ENCODE data around the gene NTM. TPM values are rescaled to one million over a fixed set of nuclear protein-coding genes. Genes with fewer than 3 reads are reported as not detected.

NTM gene
- total RNA-seq, 1 experiment from 2014 or later: 9.9 TPM

DNA sequence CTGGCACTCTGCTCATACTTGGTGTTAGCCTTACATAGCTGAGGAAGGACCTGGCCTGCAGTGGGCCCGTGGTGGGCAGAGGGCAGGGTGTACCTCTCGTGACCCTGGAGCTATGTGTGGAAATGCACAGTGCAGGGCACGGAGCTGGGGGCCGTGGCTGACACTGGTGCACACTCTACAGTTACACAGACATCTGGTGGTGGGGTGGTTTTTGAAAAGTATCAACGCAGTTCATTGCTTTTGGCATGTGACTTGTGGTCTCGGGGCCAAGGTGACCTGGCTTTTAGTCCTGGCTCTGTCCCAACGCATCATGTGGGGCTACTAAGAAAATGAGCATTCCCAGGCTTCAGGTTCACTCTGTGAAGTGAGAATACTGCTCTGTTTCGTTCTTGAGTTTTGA, 553.6 kb downstream of the NTM start:
- H3K4ac ChIP-seq (ENCODE audit: low read depth, low read length): no peak overlapping the region
- H3K27me3 Mint-ChIP-seq (ENCODE audit: low read depth): no peaks in the 10 kb centered on the region
- H3K56ac ChIP-seq (ENCODE audit: insufficient read length, low read depth, low read length): no peak overlapping the region
- H3K23me2 ChIP-seq (ENCODE audit: insufficient read length, low read depth, low read length, poor library complexity, severe bottlenecking): no peaks in the 10 kb centered on the region
- H3K18ac ChIP-seq (ENCODE audit: insufficient read length, low read depth, low read length): no peak overlapping the region
- H3K9me3 ChIP-seq (ENCODE audit: control insufficient read depth, low read depth, low read length): no peaks in the 10 kb centered on the region
- no peak overlapping the region for H2BK15ac ChIP-seq (ENCODE audit: low read depth, low read length)
- H3K36me3 Mint-ChIP-seq (ENCODE audit: insufficient read depth in 1 of 3, low read depth in 3 of 3): peaks cover 0 to 1% (median 0%) of the 10 kb centered on the region in 3 experiments; a peak in 1 of 7 replicates
- no peak overlapping the region for H4K8ac ChIP-seq (replicated peaks; ENCODE audit: insufficient read length, low read depth, low read length)
- H3K23ac ChIP-seq (ENCODE audit: insufficient read length, low read depth, low read length): no peak overlapping the region
- H3K79me1 ChIP-seq (ENCODE audit: insufficient read depth, low read depth, low read length, poor library complexity, severe bottlenecking): no peaks in the 10 kb centered on the region
- H2BK5ac ChIP-seq (ENCODE audit: insufficient read length, low read length): no peak overlapping the region
- no peak overlapping the region for H2AFZ ChIP-seq (ENCODE audit: low read length)
- peaks cover 10 to 20% of the 10 kb centered on the region in 2 experiments for H3K4me1 Mint-ChIP-seq
- H2BK120ac ChIP-seq (ENCODE audit: low read depth, low read length, poor library complexity, severe bottlenecking): no peak overlapping the region
- no peak overlapping the region for H3K27ac ChIP-seq (ENCODE audit: insufficient read length, low read depth, low read length)
- H2BK20ac ChIP-seq (ENCODE audit: low read depth, low read length, poor library complexity, severe bottlenecking): no peak overlapping the region
- no peak overlapping the region for H3K4me3 Mint-ChIP-seq
- H3K27me3 ChIP-seq (ENCODE audit: insufficient read depth, low read length): no peaks in the 10 kb centered on the region
- no peak overlapping the region for H4K91ac ChIP-seq (ENCODE audit: insufficient read length, low read depth, low read length)
- H4K5ac ChIP-seq (ENCODE audit: insufficient read length, low read depth, low read length): no peak overlapping the region
- H2BK12ac ChIP-seq (ENCODE audit: insufficient read length, low read depth, low read length): no peak overlapping the region
- H2AK5ac ChIP-seq (ENCODE audit: insufficient read length, low read length): no peak overlapping the region
- H3K4me1 ChIP-seq (ENCODE audit: insufficient read depth, low read length): peaks cover 3% of the 10 kb centered on the region; the same call in 1 of the 2 replicates
- no peak overlapping the region for H3K14ac ChIP-seq (ENCODE audit: insufficient read depth, low read length)
- no peak overlapping the region for H3K4me2 ChIP-seq (ENCODE audit: insufficient read depth, insufficient read length, low read length)
- no CpG with 5 or more reads among the region's 8 CpGs for WGBS (ENCODE audit: extremely low coverage, insufficient read length, low lambda C conversion rate)
- DNase-seq: no peak
- TF ChIP-seq, protein P1, sequence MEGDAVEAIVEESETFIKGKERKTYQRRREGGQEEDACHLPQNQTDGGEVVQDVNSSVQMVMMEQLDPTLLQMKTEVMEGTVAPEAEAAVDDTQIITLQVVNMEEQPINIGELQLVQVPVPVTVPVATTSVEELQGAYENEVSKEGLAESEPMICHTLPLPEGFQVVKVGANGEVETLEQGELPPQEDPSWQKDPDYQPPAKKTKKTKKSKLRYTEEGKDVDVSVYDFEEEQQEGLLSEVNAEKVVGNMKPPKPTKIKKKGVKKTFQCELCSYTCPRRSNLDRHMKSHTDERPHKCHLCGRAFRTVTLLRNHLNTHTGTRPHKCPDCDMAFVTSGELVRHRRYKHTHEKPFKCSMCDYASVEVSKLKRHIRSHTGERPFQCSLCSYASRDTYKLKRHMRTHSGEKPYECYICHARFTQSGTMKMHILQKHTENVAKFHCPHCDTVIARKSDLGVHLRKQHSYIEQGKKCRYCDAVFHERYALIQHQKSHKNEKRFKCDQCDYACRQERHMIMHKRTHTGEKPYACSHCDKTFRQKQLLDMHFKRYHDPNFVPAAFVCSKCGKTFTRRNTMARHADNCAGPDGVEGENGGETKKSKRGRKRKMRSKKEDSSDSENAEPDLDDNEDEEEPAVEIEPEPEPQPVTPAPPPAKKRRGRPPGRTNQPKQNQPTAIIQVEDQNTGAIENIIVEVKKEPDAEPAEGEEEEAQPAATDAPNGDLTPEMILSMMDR (conservative IDR thresholded peaks at IDR 0.05): no peak
- peak overlapping the region in 1 of 3 experiments; percentile 41; a peak in 1 of 7 replicates for H3K27ac Mint-ChIP-seq
- H3K9ac ChIP-seq (ENCODE audit: extremely low read depth, insufficient read length, low read length): no peak overlapping the region
- no peaks in the 10 kb centered on the region for H3K9me3 Mint-ChIP-seq
- H3K79me2 ChIP-seq (ENCODE audit: insufficient read depth, low read length): no peaks in the 10 kb centered on the region
- H4K20me1 ChIP-seq (ENCODE audit: control insufficient read depth, insufficient read depth, insufficient read length): no peaks in the 10 kb centered on the region
- no peak overlapping the region for H3T11ph ChIP-seq (ENCODE audit: low read length)
